ENCODE data around the gene ANTXRL.
A peak's percentile ranks its signal among the peaks of the same experiment; 100 is the strongest.

DNA sequence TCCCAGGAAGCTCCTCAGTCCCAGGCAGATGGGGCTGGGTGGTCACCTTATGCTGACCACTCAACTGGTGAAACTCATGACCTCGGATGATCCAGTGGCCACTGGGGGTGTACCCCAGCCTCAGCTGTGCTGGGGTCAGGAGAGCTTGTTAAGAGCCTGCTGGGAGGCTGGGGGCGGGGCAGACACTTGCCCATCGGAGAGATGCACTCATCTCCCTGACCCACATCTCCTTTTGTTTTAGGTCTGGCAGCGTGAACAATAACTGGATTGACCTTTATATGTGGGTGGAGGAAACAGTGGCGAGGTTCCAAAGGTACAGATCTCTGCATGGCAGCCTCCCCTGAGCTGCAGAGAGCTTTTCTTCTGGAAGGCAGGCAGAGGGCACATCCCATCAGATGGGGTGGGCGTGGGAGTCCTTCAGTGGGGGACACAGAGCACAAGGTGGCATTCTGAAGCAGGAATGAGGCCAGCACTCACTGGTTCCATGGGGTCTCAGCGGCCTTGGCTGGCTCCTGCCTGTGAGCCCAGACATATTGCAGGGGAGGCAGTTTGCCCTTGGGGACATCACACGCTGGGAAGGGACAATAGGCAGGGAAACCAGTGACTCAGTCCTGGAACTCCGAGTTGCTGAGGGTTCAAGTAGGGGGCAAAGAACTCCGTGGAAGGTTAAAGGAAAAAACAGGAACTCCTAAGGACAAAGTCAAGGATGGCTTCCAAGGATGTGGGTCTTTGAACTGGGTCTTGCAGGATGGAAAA, 5.2 kb downstream of the ANTXRL start:
- TF ChIP-seq YY1 (IDR thresholded peaks at IDR 0.05) (no peak), SP1 (IDR thresholded peaks at IDR 0.05) (no peak), RAD21 (IDR thresholded peaks at IDR 0.05) (no peak), TAF1 (conservative IDR thresholded peaks at IDR 0.05) (no peak), EGR1 (IDR thresholded peaks at IDR 0.05; ENCODE audit: low read depth in 2 of 2) (no peak), GABPA (IDR thresholded peaks at IDR 0.05 in 1 of 2, conservative IDR thresholded peaks at IDR 0.05 in 1 of 2) (no peak), NR2F2 (IDR thresholded peaks at IDR 0.05) (peak; percentile 53), HNF4A (conservative IDR thresholded peaks at IDR 0.05) (no peak), RXRA (IDR thresholded peaks at IDR 0.05) (peak; percentile 38 to 59), FOXA1 (IDR thresholded peaks at IDR 0.05) (no peak)
- TF ChIP-seq, protein P1, sequence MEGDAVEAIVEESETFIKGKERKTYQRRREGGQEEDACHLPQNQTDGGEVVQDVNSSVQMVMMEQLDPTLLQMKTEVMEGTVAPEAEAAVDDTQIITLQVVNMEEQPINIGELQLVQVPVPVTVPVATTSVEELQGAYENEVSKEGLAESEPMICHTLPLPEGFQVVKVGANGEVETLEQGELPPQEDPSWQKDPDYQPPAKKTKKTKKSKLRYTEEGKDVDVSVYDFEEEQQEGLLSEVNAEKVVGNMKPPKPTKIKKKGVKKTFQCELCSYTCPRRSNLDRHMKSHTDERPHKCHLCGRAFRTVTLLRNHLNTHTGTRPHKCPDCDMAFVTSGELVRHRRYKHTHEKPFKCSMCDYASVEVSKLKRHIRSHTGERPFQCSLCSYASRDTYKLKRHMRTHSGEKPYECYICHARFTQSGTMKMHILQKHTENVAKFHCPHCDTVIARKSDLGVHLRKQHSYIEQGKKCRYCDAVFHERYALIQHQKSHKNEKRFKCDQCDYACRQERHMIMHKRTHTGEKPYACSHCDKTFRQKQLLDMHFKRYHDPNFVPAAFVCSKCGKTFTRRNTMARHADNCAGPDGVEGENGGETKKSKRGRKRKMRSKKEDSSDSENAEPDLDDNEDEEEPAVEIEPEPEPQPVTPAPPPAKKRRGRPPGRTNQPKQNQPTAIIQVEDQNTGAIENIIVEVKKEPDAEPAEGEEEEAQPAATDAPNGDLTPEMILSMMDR (IDR thresholded peaks at IDR 0.05; ENCODE audit: low read depth, low read length, missing input control) = no peak
- TF ChIP-seq, protein P2, sequence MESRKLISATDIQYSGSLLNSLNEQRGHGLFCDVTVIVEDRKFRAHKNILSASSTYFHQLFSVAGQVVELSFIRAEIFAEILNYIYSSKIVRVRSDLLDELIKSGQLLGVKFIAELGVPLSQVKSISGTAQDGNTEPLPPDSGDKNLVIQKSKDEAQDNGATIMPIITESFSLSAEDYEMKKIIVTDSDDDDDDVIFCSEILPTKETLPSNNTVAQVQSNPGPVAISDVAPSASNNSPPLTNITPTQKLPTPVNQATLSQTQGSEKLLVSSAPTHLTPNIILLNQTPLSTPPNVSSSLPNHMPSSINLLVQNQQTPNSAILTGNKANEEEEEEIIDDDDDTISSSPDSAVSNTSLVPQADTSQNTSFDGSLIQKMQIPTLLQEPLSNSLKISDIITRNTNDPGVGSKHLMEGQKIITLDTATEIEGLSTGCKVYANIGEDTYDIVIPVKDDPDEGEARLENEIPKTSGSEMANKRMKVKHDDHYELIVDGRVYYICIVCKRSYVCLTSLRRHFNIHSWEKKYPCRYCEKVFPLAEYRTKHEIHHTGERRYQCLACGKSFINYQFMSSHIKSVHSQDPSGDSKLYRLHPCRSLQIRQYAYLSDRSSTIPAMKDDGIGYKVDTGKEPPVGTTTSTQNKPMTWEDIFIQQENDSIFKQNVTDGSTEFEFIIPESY (IDR thresholded peaks at IDR 0.05) = no peak
- TF ChIP-seq, protein P3, sequence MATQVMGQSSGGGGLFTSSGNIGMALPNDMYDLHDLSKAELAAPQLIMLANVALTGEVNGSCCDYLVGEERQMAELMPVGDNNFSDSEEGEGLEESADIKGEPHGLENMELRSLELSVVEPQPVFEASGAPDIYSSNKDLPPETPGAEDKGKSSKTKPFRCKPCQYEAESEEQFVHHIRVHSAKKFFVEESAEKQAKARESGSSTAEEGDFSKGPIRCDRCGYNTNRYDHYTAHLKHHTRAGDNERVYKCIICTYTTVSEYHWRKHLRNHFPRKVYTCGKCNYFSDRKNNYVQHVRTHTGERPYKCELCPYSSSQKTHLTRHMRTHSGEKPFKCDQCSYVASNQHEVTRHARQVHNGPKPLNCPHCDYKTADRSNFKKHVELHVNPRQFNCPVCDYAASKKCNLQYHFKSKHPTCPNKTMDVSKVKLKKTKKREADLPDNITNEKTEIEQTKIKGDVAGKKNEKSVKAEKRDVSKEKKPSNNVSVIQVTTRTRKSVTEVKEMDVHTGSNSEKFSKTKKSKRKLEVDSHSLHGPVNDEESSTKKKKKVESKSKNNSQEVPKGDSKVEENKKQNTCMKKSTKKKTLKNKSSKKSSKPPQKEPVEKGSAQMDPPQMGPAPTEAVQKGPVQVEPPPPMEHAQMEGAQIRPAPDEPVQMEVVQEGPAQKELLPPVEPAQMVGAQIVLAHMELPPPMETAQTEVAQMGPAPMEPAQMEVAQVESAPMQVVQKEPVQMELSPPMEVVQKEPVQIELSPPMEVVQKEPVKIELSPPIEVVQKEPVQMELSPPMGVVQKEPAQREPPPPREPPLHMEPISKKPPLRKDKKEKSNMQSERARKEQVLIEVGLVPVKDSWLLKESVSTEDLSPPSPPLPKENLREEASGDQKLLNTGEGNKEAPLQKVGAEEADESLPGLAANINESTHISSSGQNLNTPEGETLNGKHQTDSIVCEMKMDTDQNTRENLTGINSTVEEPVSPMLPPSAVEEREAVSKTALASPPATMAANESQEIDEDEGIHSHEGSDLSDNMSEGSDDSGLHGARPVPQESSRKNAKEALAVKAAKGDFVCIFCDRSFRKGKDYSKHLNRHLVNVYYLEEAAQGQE (IDR thresholded peaks at IDR 0.05) = no peak
